Liver (tissue), 9 donors: ENCODE results near the gene ZNF524. TPM values are rescaled to one million over a fixed set of nuclear protein-coding genes. Genes with fewer than 3 reads are reported as not detected.

Source experiments
- DNase-seq: peaks from one replicate; pipeline ENCODE4 v3.0.0-alpha.2; 2017; ENCODE audit warnings: low spot score
- H3K27ac ChIP-seq, 2 donors: one replicate each; pipeline ENCODE4 v1.7.0; 2013; ENCODE audit warnings: inconsistent platforms in 2 of 2, low read length in 2 of 2, control low read depth in 1 of 2, low read depth in 1 of 2, mild to moderate bottlenecking in 1 of 2
- H3K27me3 ChIP-seq, 4 donors: one replicate each; pipeline versions ENCODE4 v1.6.1 to v1.7.0; 2013; ENCODE audit warnings: low read length in 3 of 4, inconsistent platforms in 1 of 4, mild to moderate bottlenecking in 1 of 4, moderate library complexity in 1 of 4; ENCODE audit not compliant: control insufficient read depth in 4 of 4, insufficient read depth in 4 of 4
- H3K36me3 ChIP-seq, 4 donors: one replicate each; pipeline versions ENCODE4 v1.6.1 to v1.7.0; 2013; ENCODE audit warnings: low read length in 3 of 4, mild to moderate bottlenecking in 3 of 4, low read depth in 1 of 4, moderate library complexity in 1 of 4; ENCODE audit not compliant: control insufficient read depth in 4 of 4, insufficient read depth in 3 of 4
- H3K4me1 ChIP-seq, 4 donors: one replicate each; pipeline versions ENCODE4 v1.6.1 to v1.7.0; 2013; ENCODE audit warnings: low read length in 3 of 4, mild to moderate bottlenecking in 3 of 4, moderate library complexity in 1 of 4; ENCODE audit not compliant: control insufficient read depth in 4 of 4, insufficient read depth in 4 of 4
- H3K4me3 ChIP-seq, 3 donors: one replicate each; pipeline versions ENCODE4 v1.6.1 to v1.7.0; 2013; ENCODE audit warnings: low read length in 3 of 3, control low read depth in 1 of 3, low read depth in 1 of 3, mild to moderate bottlenecking in 1 of 3
- H3K9ac ChIP-seq, 2 donors: one replicate each; pipeline ENCODE4 v1.7.0; 2013; ENCODE audit warnings: low read length in 2 of 2, mild to moderate bottlenecking in 2 of 2, moderate library complexity in 2 of 2, control low read depth in 1 of 2, low read depth in 1 of 2
- H3K9me3 ChIP-seq, 4 donors: one replicate each; pipeline versions ENCODE4 v1.6.1 to v1.7.0; 2013; ENCODE audit warnings: low read length in 3 of 4; ENCODE audit not compliant: control insufficient read depth in 4 of 4
- CTCF ChIP-seq: fragments of 150-350 bp; IDR thresholded peaks from 2 replicates; pipeline ENCODE4 v1.5.1; 2017; ENCODE audit warnings: improper control_type of control experiment, low read depth, low read length; ENCODE audit not compliant: missing input control
- EGR1 ChIP-seq, 2 donors: IDR thresholded peaks; 2 replicates each; pipeline ENCODE4 v1.6.1; 2016 to 2018; ENCODE audit warnings: antibody characterized with exemption in 2 of 2, low read depth in 2 of 2
- FOXA1 ChIP-seq: IDR thresholded peaks from 2 replicates; pipeline ENCODE4 v1.6.1; 2016; ENCODE audit warnings: antibody characterized with exemption
- FOXA2 ChIP-seq: IDR thresholded peaks from 2 replicates; pipeline ENCODE4 v1.6.1; 2016; ENCODE audit warnings: antibody characterized with exemption
- GABPA ChIP-seq, 2 donors: IDR thresholded peaks in 1 of 2; conservative IDR thresholded peaks in 1 of 2; 2 replicates each; pipeline ENCODE4 v1.6.1; 2016; ENCODE audit warnings: antibody characterized with exemption in 2 of 2, mild to moderate bottlenecking in 1 of 2, moderate library complexity in 1 of 2
- HNF4A ChIP-seq, 2 donors: conservative IDR thresholded peaks; 2 replicates each; pipeline ENCODE4 v1.6.1; 2016; ENCODE audit warnings: antibody characterized with exemption in 2 of 2, mild to moderate bottlenecking in 2 of 2
- HNF4G ChIP-seq: IDR thresholded peaks from 2 replicates; pipeline ENCODE4 v1.6.1; 2016; ENCODE audit warnings: antibody characterized with exemption
- RAD21 ChIP-seq, 2 donors: IDR thresholded peaks; 2 replicates each; pipeline ENCODE4 v1.6.1; 2016; ENCODE audit warnings: antibody characterized with exemption in 2 of 2, mild to moderate bottlenecking in 2 of 2
- REST ChIP-seq: IDR thresholded peaks from 2 replicates; pipeline ENCODE4 v1.6.1; 2016; ENCODE audit warnings: antibody characterized with exemption, mild to moderate bottlenecking
- SP1 ChIP-seq: IDR thresholded peaks from 2 replicates; pipeline ENCODE4 v1.6.1; 2018; ENCODE audit warnings: antibody characterized with exemption, mild to moderate bottlenecking
- TAF1 ChIP-seq: conservative IDR thresholded peaks from 2 replicates; pipeline ENCODE4 v1.6.1; 2016; ENCODE audit warnings: antibody characterized with exemption, mild to moderate bottlenecking
- YY1 ChIP-seq: IDR thresholded peaks from 2 replicates; pipeline ENCODE4 v1.6.1; 2016; ENCODE audit warnings: antibody characterized with exemption, mild to moderate bottlenecking
- ZBTB33 ChIP-seq: IDR thresholded peaks from 2 replicates; pipeline ENCODE4 v1.6.1; 2016; ENCODE audit warnings: antibody characterized with exemption
- WGBS: extraction: QIAGEN DNeasy Blood & Tissue Kit; methylation state at CpG from one replicate; pipeline ENCODE4 v1.1.7; 2013; 5-methylcytosine and 5-hydroxymethylcytosine counted together
- polyA plus RNA-seq, 2 donors: library from polyadenylated mRNA; stranded (reverse) in 1 of 2; unstranded in 1 of 2; fragments of 200-250 nt in 1 of 2; fragments of >200 nt in 1 of 2; fragmentation: Nextera tagmentation in 1 of 2; extraction: Ambion mirVana in 1 of 2; gene quantifications; one replicate each; pipeline versions ENCODE4 v1.2.1 to v1.2.3, GENCODE V29; 2013 to 2015
- total RNA-seq, 2 donors: library from RNA; depleted of rRNA; stranded (reverse); fragments of >200 nt; gene quantifications; one replicate each; pipeline ENCODE4 v1.2.3, GENCODE V29; 2014
- donor health status: healthy.
- donor health status: healthy.
- donor health status: healthy.
- donor health status: healthy.
- donor health status: healthy.

ZNF524 gene
- total and polyA plus RNA-seq, 4 donors, result 6.7 to 12.3 (median 10.2) TPM

GRCh38 chr19:55614711-55615542 is 14.8 kb downstream of the ZNF524 start:
- DNase-seq, result no peak
- H3K4me1 ChIP-seq, result no peaks in the 10 kb centered on the region
- no peaks in the 10 kb centered on the region for H3K9me3 ChIP-seq
- no peak overlapping the region for H3K4me3 ChIP-seq
- H3K27ac ChIP-seq, result no peak overlapping the region
- H3K9ac ChIP-seq, result no peak overlapping the region
- no peak for TF ChIP-seq FOXA1
- no peak for TF ChIP-seq SP1
- TF ChIP-seq TAF1, result no peak
- TF ChIP-seq YY1, result no peak
- 97% methylated on average over 98 of the region's 98 CpGs for WGBS
- no peaks in the 10 kb centered on the region for H3K27me3 ChIP-seq
- peaks cover 0 to 21% (median 11%) of the 10 kb centered on the region in 4 donors for H3K36me3 ChIP-seq

GRCh38 chr19:55615543-55616394 is 15.7 kb downstream of the ZNF524 start:
- DNase-seq, result no peak
- WGBS, result 97% methylated on average over 88 of the region's 88 CpGs
- Histone ChIP-seq H3K9me3 (no peaks in the 10 kb centered on the region), H3K27ac (no peak overlapping the region), H3K4me1 (no peaks in the 10 kb centered on the region), H3K4me3 (no peak overlapping the region), H3K9ac (no peak overlapping the region), H3K27me3 (no peaks in the 10 kb centered on the region), H3K36me3 (peaks cover 0 to 20% (median 11%) of the 10 kb centered on the region in 4 donors)
- TF ChIP-seq HNF4G (no peak), RAD21 (IDR thresholded peaks at IDR 0.05) (no peak), HNF4A (conservative IDR thresholded peaks at IDR 0.05) (no peak), REST (no peak), EGR1 (IDR thresholded peaks at IDR 0.05; ENCODE audit: low read depth in 2 of 2) (no peak), CTCF (no peak), SP1 (no peak), ZBTB33 (no peak), FOXA2 (no peak), YY1 (no peak), GABPA (IDR thresholded peaks at IDR 0.05 in 1 of 2, conservative IDR thresholded peaks at IDR 0.05 in 1 of 2) (no peak)
